Gastroesophageal sphincter (tissue), 3 donors: Measurements from ENCODE around the gene DNM3.

Experiments used
- CTCF ChIP-seq, 4 experiments: fragments of 200-600 bp in 2 of 4; fragments of 450-650 bp in 2 of 4; sonication (generic) in 1 of 4; IDR thresholded peaks; one replicate each; pipeline ENCODE4 v1.5.1; 2017 to 2019; ENCODE audit warnings: antibody characterized with exemption in 4 of 4, mild to moderate bottlenecking in 2 of 4, moderate library complexity in 2 of 4
- EP300 ChIP-seq: sonication (generic); formaldehyde crosslinking; IDR thresholded peaks from one replicate; pipeline ENCODE4 v1.6.1; 2017; ENCODE audit warnings: antibody characterized with exemption, mild to moderate bottlenecking
- POLR2A ChIP-seq, 2 donors: fragments of 450-650 bp; IDR thresholded peaks; one replicate each; pipeline ENCODE4 v1.6.1; 2017; ENCODE audit warnings: antibody characterized with exemption in 2 of 2, mild to moderate bottlenecking in 2 of 2, moderate library complexity in 1 of 2
- POLR2AphosphoS5 ChIP-seq: sonication (generic); formaldehyde crosslinking; IDR thresholded peaks from one replicate; pipeline ENCODE4 v1.6.1; 2017; ENCODE audit warnings: antibody characterized with exemption

GRCh38 chr1:172277989-172278388, 436.7 kb downstream of the DNM3 start:
- no peak for TF ChIP-seq CTCF (IDR thresholded peaks at IDR 0.05)
- TF ChIP-seq POLR2A (IDR thresholded peaks at IDR 0.05): no peak
- no peak for TF ChIP-seq POLR2AphosphoS5
- TF ChIP-seq EP300: no peak
